KOPT-K1 (cell line): ENCODE results near the gene INKA1.
"Not testable (repeated sequence)": the region's sequence is repeated elsewhere in the genome, so short reads cannot be mapped to it uniquely, and the experiment has no call there.

Source experiments
- H3K27ac ChIP-seq: fragments of 200-600 bp; sonication (generic); 2 replicates; pipeline ENCODE4 v1.5.1; 2016; ENCODE audit warnings: antibody characterized with exemption, mild to moderate bottlenecking, low read depth, low read length; ENCODE audit not compliant: poor library complexity, severe bottlenecking
- H3K36me3 ChIP-seq: fragments of 200-600 bp; sonication (generic); 2 replicates; pipeline ENCODE4 v1.5.1; 2017; ENCODE audit warnings: antibody characterized with exemption, mild to moderate bottlenecking, low read length, moderate library complexity; ENCODE audit not compliant: insufficient read depth
- H3K9me3 ChIP-seq: fragments of 200-600 bp; sonication (generic); 2 replicates; pipeline ENCODE4 v1.5.1; 2017; ENCODE audit warnings: antibody characterized with exemption, low read length, mild to moderate bottlenecking; ENCODE audit not compliant: insufficient read depth, poor library complexity, severe bottlenecking

INKA1 gene

GRCh38 chr3:49802719-49803464, at the start of gene INKA1:
INKA1 (plus strand) TSS chr3:49803261; CDS start chr3:49803393, 132 bp downstream.
- peak within 1 kb of the TSS; percentile 96 for H3K27ac ChIP-seq
- no peaks in the 10 kb centered on the region for H3K9me3 ChIP-seq
- no peaks in the 10 kb centered on the region for H3K36me3 ChIP-seq

GRCh38 chr3:49754536-49754935, 48.5 kb upstream of the INKA1 start:
- Histone ChIP-seq H3K36me3 (peaks cover 6% of the 10 kb centered on the region; the same call in 1 of the 2 replicates), H3K9me3 (no peaks in the 10 kb centered on the region), H3K27ac (no peak overlapping the region)

- Histone ChIP-seq H3K27ac (no peak overlapping the region), H3K9me3 (no peaks in the 10 kb centered on the region), H3K36me3 (peaks cover 5% of the 10 kb centered on the region; the same call in 1 of the 2 replicates)
These were observed 47.0 kb upstream of the INKA1 start for GRCh38 chr3:49756036-49756435.

- Histone ChIP-seq H3K27ac (no peak overlapping the region), H3K9me3 (no peaks in the 10 kb centered on the region), H3K36me3 (0 out of 2 replicates have a peak, but pooled peaks cover 10% of the 10 kb centered on the region)
These were observed 45.9 kb upstream of the INKA1 start for GRCh38 chr3:49757197-49757596.

GRCh38 chr3:49759226-49759625, 43.8 kb upstream of the INKA1 start:
- H3K36me3 ChIP-seq: 0 out of 2 replicates have a peak, but pooled peaks cover 10% of the 10 kb centered on the region
- no peak overlapping the region for H3K27ac ChIP-seq
- H3K9me3 ChIP-seq: no peaks in the 10 kb centered on the region

GRCh38 chr3:49761661-49762060, 41.4 kb upstream of the INKA1 start:
- no peak overlapping the region for H3K27ac ChIP-seq
- no peaks in the 10 kb centered on the region for H3K9me3 ChIP-seq
- peaks cover 27% of the 10 kb centered on the region; the same call in 1 of the 2 replicates for H3K36me3 ChIP-seq

- peaks cover 33% of the 10 kb centered on the region for H3K36me3 ChIP-seq
- H3K9me3 ChIP-seq: no peaks in the 10 kb centered on the region
- no peak overlapping the region for H3K27ac ChIP-seq
These were observed 39.1 kb upstream of the INKA1 start for GRCh38 chr3:49763981-49764380.

- Histone ChIP-seq H3K9me3 (no peaks in the 10 kb centered on the region), H3K27ac (no peak overlapping the region), H3K36me3 (peaks cover 46% of the 10 kb centered on the region)
These were observed 33.7 kb upstream of the INKA1 start for GRCh38 chr3:49769286-49769915.

- Histone ChIP-seq H3K27ac (no peak overlapping the region), H3K36me3 (peaks cover 42% of the 10 kb centered on the region), H3K9me3 (no peaks in the 10 kb centered on the region)
These were observed 33.1 kb upstream of the INKA1 start for GRCh38 chr3:49769926-49770325.

- Histone ChIP-seq H3K9me3 (no peaks in the 10 kb centered on the region), H3K36me3 (peaks cover 46% of the 10 kb centered on the region), H3K27ac (no peak overlapping the region)
These were observed 31.6 kb upstream of the INKA1 start for GRCh38 chr3:49771340-49771938.

GRCh38 chr3:49772703-49773102, 30.4 kb upstream of the INKA1 start:
- H3K27ac ChIP-seq: no peak overlapping the region
- peaks cover 56% of the 10 kb centered on the region for H3K36me3 ChIP-seq
- H3K9me3 ChIP-seq: no peaks in the 10 kb centered on the region

- Histone ChIP-seq H3K27ac (no peak overlapping the region), H3K36me3 (peaks cover 55% of the 10 kb centered on the region), H3K9me3 (no peaks in the 10 kb centered on the region)
These were observed 27.5 kb upstream of the INKA1 start for GRCh38 chr3:49775538-49775937.

GRCh38 chr3:49776101-49776500, 27.0 kb upstream of the INKA1 start:
- H3K36me3 ChIP-seq: peaks cover 57% of the 10 kb centered on the region
- not testable (repeated sequence) for H3K27ac ChIP-seq, H3K9me3 ChIP-seq

GRCh38 chr3:49779358-49780079, 23.5 kb upstream of the INKA1 start:
- Histone ChIP-seq H3K36me3 (peaks cover 82% of the 10 kb centered on the region), H3K9me3 (no peaks in the 10 kb centered on the region), H3K27ac (no peak overlapping the region)
